Stimulated activated CD8-positive, alpha-beta memory T cell treated with anti-CD3 and anti-CD28 coated beads, Interleukin-7, amount 100 ng/mL, for 48 hours (primary cell): ENCODE results near the gene PRKCZ.
A peak's percentile ranks its signal among the peaks of the same experiment; 100 is the strongest.
"Not testable (repeated sequence)": the region's sequence is repeated elsewhere in the genome, so short reads cannot be mapped to it uniquely, and the experiment has no call there.

ENCODE experiments used
- DNase-seq, 2 donors: peaks; one replicate each; pipeline ENCODE4 v3.0.0-alpha.2; 2020; ENCODE audit warnings: low read depth in 1 of 2; ENCODE audit errors: extremely low read depth in 1 of 2

PRKCZ gene

DNA sequence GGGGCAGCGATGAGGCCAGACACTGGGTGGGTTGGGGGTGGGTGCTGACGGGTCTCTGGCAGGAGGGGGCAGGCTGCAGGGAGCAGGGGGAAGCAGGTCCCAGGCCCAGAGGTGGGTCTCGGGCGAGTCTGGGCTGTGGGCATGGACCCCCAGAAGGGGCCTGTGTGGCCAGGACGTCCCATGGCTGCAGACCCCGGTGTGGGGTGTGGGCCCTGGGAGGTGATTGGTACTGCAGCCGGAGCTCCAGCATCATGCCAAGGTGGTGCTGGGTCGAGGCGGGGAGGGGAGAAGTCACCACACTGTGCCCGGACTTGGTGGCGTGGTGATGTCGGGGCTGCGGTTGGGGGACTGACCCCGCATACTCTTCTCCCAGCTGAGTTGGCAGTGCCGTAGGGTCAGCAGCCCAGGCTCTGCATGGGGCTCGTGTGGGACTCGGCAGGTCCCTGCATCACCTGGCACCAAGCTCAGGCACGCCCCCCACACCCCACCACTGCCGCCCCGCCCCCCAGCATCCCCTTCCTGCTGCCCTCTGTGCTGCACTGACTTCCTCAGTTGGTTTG is 31.2 kb downstream of the PRKCZ start:
- DNase-seq, result no peak

- no peak for DNase-seq
Measured at GRCh38 chr1:2082064-2082463, 31.9 kb downstream of the PRKCZ start.

GRCh38 chr1:2083666-2084065 is 33.5 kb downstream of the PRKCZ start:
- DNase-seq, result no peak

- no peak for DNase-seq
Measured at GRCh38 chr1:2084306-2084705, 34.1 kb downstream of the PRKCZ start.

DNA sequence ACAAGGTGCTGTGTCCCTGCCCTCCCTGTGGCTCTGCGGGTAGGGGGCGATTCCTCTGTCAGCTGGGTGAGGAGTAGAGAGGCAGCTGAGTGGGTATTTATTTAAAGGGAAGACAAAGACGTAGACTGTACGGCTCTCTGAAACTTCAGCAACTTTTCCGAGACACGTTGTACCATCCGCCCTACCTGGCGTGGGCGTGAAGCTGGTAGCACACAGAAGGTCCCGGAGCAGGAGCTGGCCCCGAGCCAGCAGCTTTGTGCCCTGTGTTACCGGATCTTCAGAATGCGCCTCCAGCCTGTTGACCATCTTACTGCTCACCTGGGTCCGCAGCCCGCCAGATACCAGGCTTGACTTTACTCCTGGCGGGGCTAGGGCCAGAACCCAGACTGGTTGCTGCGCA is 34.9 kb downstream of the PRKCZ start:
- DNase-seq, result no peak

GRCh38 chr1:2086446-2087078 is 36.4 kb downstream of the PRKCZ start:
- DNase-seq, result no peak

DNA sequence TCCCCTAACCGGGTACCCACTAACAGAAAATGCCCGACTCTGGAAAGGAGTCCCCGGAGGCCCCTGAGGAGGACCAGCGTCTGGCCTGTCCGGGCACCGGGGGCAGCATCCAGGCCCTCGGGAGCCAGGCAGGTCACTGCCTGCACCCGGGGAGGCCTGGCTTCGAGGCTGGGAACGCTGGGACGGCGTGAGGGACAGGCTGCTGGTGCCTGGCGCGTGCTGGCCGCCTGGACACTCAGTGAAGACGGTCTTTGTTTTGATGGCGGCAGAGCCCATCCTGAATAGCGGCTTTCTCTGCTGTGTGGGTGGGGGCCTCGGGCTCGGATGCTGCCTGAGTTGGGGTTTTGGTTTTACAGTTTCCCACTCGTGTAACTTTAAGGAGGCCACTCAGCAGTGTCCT is 37.6 kb downstream of the PRKCZ start:
- no peak for DNase-seq

GRCh38 chr1:2088458-2088857 is 38.2 kb downstream of the PRKCZ start:
- DNase-seq, result no peak

- no peak for DNase-seq
Measured at GRCh38 chr1:2089051-2089450, 38.8 kb downstream of the PRKCZ start.

- DNase-seq, result no peak
Measured at GRCh38 chr1:2090216-2090890, 40.1 kb downstream of the PRKCZ start.

DNA sequence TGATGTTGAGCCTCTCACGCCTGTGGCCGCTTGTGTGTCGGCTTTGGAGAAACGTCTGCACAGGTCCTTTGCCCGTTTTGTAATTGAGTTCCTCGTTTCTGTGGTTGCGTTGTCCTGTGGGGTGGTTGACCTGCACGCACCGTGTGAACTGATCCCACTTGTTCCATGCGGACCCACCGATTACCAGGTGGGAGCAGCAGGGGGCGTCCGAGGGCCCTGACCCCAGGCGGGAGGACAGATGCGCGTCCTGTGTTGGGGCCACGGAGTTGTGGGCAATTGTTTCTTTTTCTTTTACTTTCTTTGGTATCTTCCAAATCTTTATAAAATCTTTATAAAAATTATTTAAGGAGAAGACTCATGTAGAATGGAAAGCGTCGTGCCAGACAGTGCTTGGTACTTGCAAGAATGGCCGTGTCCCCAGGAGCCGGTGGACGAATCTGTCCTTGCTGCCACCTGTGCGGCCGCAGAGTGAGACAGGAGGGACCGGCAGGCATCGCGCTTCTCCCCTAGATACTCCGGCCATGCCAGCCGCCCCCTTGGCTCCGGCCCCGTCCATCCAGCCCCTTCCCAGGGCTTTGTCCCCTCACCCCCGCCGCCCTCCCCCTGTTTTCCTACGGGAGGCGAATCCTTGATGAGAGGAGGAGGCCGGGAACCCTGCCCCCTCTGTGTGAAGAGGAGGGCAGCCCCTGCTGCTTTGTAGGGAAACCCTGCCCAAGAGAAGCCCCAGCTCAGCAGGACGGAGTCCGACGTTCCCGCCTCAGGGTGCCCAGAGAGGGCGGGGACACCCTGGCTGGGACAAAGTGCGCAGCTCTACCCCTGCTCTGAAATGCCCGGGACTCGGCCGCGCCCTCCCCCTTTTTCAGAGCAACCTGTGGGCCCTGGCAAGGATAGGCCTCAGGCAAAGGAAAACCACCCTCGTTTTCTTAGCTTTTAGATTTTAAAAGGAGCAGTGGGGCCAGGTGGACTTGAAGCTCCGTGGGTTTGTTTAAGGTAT is 41.7 kb downstream of the PRKCZ start:
- DNase-seq, result peak; percentile 8 to 13

DNA sequence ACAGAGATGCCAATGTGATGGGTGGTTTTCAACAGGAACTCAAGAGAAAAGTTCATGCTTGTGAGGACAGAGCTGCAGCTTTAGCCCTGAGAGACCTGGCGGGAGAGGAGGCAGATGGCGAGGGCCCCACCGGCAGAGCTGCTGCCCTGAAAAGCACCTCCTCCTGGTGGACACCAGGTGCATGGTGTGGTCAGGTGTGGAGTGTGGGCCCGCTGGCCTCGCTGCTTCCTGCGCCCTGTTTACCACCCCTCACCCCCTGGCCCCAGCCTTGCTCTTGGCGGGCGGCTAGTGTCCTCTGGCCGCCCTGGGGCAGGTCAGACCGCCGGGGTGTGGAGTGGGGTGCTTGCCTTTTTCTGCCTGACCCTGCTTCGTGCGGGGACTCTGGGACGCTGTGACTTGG is 42.8 kb downstream of the PRKCZ start:
- DNase-seq, result no peak

- no peak for DNase-seq
Measured at GRCh38 chr1:2093636-2094035, 43.4 kb downstream of the PRKCZ start.

DNA sequence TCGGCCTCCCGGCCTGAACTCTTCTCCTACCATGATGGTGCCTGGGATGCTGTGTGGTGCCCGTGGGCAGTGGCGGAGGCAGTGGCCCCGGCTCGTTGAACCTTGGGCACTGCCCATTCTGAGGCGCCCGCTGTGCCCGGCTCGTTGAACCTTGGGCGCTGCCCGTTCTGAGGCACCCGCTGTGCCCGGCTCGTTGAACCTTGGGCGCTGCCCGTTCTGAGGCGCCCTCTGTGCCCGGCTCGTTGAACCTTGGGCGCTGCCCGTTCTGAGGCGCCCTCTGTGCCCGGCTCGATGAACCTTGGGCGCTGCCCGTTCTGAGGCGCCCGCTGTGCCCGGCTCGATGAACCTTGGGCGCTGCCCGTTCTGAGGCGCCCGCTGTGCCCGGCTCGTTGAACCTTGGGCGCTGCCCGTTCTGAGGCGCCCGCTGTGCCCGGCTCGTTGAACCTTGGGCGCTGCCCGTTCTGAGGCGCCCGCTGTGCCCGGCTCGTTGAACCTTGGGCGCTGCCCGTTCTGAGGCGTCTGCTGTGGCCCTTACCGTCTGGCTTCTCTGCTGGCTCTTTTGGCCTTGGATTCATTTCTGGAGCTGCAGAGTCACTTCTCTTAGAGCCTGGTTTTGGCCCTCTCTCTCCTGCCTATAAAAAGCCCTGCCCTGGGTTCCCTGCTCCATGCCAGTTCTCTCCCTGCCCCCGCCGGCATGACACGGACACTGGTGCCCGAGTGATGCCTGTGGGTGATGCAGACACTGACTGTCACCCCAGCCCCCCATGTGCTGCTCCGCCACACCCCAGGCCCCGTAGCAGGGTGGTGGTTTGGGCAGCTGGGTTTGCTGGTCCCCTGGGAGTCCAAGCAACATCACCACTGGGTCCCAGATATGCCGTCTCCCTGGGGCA is 44.3 kb downstream of the PRKCZ start:
- DNase-seq, result not testable (repeated sequence)

DNA sequence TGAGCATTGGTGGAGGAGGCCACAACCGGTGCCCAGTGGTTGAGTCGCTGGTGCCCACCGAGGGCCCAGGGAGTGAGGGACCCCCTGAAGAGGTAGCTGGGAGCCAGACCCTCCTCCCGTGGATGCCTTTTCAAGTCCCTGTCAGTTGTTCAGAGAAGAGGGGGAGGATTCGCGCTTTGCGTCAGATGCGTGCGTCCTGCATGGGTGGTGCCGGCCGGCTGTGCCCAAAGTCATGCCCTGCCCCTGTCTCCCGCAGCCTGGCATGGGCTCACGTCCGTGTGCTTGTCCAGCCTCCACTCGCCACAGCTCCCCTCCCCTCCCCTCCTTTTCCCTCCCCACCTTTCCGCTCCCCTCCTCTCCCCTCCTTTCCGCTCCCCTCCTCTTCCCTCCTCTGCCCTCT is 45.2 kb downstream of the PRKCZ start:
- DNase-seq, result no peak

DNA sequence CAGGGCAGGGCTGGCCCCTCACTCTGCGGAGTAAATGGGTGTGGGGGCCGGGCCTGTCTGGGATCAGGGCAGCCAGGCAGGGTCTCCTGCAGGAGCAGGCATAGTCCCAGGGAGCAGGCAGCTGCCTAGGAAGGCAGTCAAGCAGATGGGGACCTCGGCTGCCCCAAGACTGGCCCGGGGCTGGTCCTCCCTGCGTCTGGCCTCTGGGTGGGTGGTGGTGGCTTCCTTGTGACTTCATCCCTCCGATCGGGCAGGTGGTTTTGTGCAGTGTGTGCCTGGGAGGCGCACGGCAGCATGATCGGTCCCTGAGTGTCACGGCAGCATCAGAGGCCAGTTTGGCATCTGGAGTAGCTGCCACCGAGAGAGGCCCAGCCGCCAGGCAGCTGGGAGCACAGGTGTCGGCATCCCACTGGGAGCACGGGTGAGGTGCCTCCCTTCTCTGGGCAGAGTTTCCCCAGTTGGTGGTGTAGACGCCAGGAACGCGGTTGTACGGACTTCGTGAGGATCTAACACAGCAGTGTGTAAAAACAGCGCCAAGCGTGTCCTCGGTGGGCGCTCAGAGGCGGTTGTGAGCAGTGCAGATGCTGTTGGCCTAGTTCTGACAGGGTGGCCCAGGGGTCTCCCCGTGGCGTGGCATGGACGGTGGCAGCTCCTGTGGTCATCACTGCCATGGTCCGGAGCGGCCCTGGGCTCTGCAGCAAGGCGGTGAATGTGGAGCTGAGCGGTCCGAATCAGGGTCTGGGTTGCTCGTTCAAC is 45.9 kb downstream of the PRKCZ start:
- DNase-seq, result no peak

DNA sequence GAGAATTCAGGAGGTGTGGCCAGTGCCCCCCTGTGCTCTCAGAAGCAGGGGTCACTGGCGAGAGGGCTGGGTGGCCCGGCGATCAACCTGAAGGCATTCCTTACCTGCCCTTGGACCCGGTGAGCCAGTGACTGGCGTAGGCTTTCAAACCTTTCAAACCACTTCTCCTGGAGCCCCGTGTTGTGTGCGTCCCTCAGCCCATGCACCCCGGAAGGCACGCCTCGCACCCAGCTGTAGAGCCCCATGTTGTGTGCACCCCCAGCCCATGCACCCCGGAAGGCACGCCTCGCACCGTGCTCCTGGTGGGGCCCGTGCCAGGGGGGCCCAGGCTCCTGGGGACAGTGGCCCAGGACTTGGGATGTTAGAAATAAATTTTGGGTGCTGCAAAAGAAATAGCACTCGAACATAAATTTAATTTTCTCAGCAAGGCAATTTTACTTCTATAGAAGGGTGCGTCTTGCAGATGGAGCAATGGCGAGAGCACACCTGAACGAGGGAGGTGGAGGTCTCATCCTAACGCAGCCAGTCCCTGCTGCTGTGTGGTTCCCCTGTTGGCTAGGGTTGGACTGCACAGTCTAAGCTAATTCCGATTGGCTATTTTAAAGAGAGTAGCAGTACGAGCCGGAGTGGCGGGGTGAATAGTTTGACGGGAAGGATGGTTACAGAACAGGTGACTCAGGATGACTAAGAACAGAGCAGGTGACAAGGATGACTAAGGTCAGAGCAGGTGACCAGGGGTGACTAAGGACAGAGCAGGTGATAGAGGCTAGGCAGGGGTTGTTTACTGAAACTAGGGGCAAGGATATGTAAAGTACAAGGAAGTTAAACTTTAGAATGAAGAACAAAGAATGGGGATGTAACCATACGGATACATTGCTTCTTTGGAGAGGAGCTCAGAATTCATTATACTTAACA is 47.4 kb downstream of the PRKCZ start:
- no peak for DNase-seq

GRCh38 chr1:2098301-2098698 is 48.1 kb downstream of the PRKCZ start:
- DNase-seq, result no peak
